HG03354 (cell line): ENCODE results near the gene ACTR6.
"Not testable (repeated sequence)": the region's sequence is repeated elsewhere in the genome, so short reads cannot be mapped to it uniquely, and the experiment has no call there.

ENCODE experiments used
- ATAC-seq: cut with Tn5 transposase; IDR thresholded peaks from one replicate; pipeline ENCODE4 v1.9.1; 2021; ENCODE audit warnings: mild to moderate bottlenecking; ENCODE audit not compliant: unreplicated experiment, poor library complexity, severe bottlenecking

The ACTR6 gene

GRCh38 chr12:100215209-100215608 is 14.6 kb downstream of the ACTR6 start:
- no peak for ATAC-seq

- no peak for ATAC-seq
Observed at GRCh38 chr12:100216337-100216736, 15.7 kb downstream of the ACTR6 start.

GRCh38 chr12:100219328-100220109 is 18.9 kb downstream of the ACTR6 start:
- ATAC-seq, result no peak

GRCh38 chr12:100221523-100221922 is 20.9 kb downstream of the ACTR6 start:
- no peak for ATAC-seq

- not testable (repeated sequence) for ATAC-seq
Observed at GRCh38 chr12:100222173-100222572, 21.6 kb downstream of the ACTR6 start.

- ATAC-seq, result no peak
Observed at GRCh38 chr12:100225491-100225890, 24.9 kb downstream of the ACTR6 start.

- no peak for ATAC-seq
Observed at GRCh38 chr12:100229036-100229635, 28.5 kb downstream of the ACTR6 start.

- no peak for ATAC-seq
Observed at GRCh38 chr12:100229876-100230275, 29.3 kb downstream of the ACTR6 start.

- not testable (repeated sequence) for ATAC-seq
Observed at GRCh38 chr12:100231873-100232272, 31.3 kb downstream of the ACTR6 start.

- ATAC-seq, result no peak
Observed at GRCh38 chr12:100234166-100234565, 33.6 kb downstream of the ACTR6 start.

- ATAC-seq, result peak; percentile 79
Observed at GRCh38 chr12:100234591-100235304, 34.1 kb downstream of the ACTR6 start.

GRCh38 chr12:100238801-100239200 is 38.2 kb downstream of the ACTR6 start:
- ATAC-seq, result no peak

- ATAC-seq, result no peak
Observed at GRCh38 chr12:100239589-100239988, 39.0 kb downstream of the ACTR6 start.

GRCh38 chr12:100243137-100243536 is 42.5 kb downstream of the ACTR6 start:
- ATAC-seq, result no peak

- ATAC-seq, result no peak
Observed at GRCh38 chr12:100247765-100248164, 47.1 kb downstream of the ACTR6 start.

GRCh38 chr12:100248886-100249285 is 48.3 kb downstream of the ACTR6 start:
- no peak for ATAC-seq

GRCh38 chr12:100249941-100250340 is 49.3 kb downstream of the ACTR6 start:
- no peak for ATAC-seq

- peak; percentile 56 for ATAC-seq
Observed at GRCh38 chr12:100251917-100252316, 51.3 kb downstream of the ACTR6 start.

GRCh38 chr12:100253437-100253836 is 52.8 kb downstream of the ACTR6 start:
- ATAC-seq, result no peak

GRCh38 chr12:100254876-100255275 is 54.3 kb downstream of the ACTR6 start:
- no peak for ATAC-seq

- ATAC-seq, result no peak
Observed at GRCh38 chr12:100258127-100258526, 57.5 kb downstream of the ACTR6 start.
